ENCODE data around the gene KIF5A. TPM values are rescaled to one million over a fixed set of nuclear protein-coding genes. Genes with fewer than 3 reads are reported as not detected.
"Not testable (repeated sequence)": the region's sequence is repeated elsewhere in the genome, so short reads cannot be mapped to it uniquely, and the experiment has no call there.

The KIF5A gene
- polyA plus RNA-seq, 5 donors: 4.6 to 6.1 (median 5.1) TPM

GRCh38 chr12:57583008-57583831 lies 33.4 kb downstream of the KIF5A start:
- DNase-seq: peak; percentile 62 to 71

- no peak for DNase-seq
Measured at GRCh38 chr12:57584050-57584449, 34.2 kb downstream of the KIF5A start.

GRCh38 chr12:57584690-57585089 lies 34.8 kb downstream of the KIF5A start:
- no peak for DNase-seq

- DNase-seq: no peak
Measured at GRCh38 chr12:57585156-57585555, 35.3 kb downstream of the KIF5A start.

- no peak for DNase-seq
Measured at GRCh38 chr12:57586128-57586527, 36.3 kb downstream of the KIF5A start.

GRCh38 chr12:57586832-57587429 lies 37.1 kb downstream of the KIF5A start:
- no peak for DNase-seq

GRCh38 chr12:57588951-57589610 lies 39.2 kb downstream of the KIF5A start:
- DNase-seq: not testable (repeated sequence)

GRCh38 chr12:57590479-57590863 lies 40.6 kb downstream of the KIF5A start:
- DNase-seq: no peak

GRCh38 chr12:57590864-57591781 lies 41.3 kb downstream of the KIF5A start, which contains the start of gene PIP4K2C:
PIP4K2C (plus strand) TSS chr12:57591192; CDS start chr12:57591290, 98 bp downstream.
- peak; percentile 72 to 75 for DNase-seq

GRCh38 chr12:57591782-57592325 lies 42.0 kb downstream of the KIF5A start:
- no peak for DNase-seq

GRCh38 chr12:57592551-57593165 lies 42.8 kb downstream of the KIF5A start:
- no peak for DNase-seq

- no peak for DNase-seq
Measured at GRCh38 chr12:57593187-57593586, 43.3 kb downstream of the KIF5A start.

GRCh38 chr12:57600395-57600794 lies 50.6 kb downstream of the KIF5A start:
- DNase-seq: no peak

GRCh38 chr12:57602544-57602943 lies 52.7 kb downstream of the KIF5A start:
- DNase-seq: no peak

GRCh38 chr12:57603324-57603723 lies 53.5 kb downstream of the KIF5A start:
- no peak for DNase-seq

- DNase-seq: peak; percentile 65 to 70
Measured at GRCh38 chr12:57603815-57604453, 54.1 kb downstream of the KIF5A start.

GRCh38 chr12:57604454-57604991 lies 54.7 kb downstream of the KIF5A start, which contains the start of gene DTX3:
DTX3 (plus strand) TSS chr12:57604824; CDS start chr12:57606518, 1,694 bp downstream.
- DNase-seq: peak in 1 of 2 donors; percentile 45

GRCh38 chr12:57604992-57605810 lies 55.4 kb downstream of the KIF5A start:
- no peak for DNase-seq

GRCh38 chr12:57605811-57606311 lies 56.0 kb downstream of the KIF5A start:
- DNase-seq: no peak

Data from right lung (tissue), 5 donors.